ENCODE results near the gene CENPP.

GRCh38 chr9:92328225-92328624 is 2.5 kb downstream of the CENPP start:
- TF ChIP-seq CTCF (conservative IDR thresholded peaks at IDR 0.05 in 1 of 2, IDR thresholded peaks at IDR 0.05 in 1 of 2; ENCODE audit: extremely low read depth in 1 of 2, insufficient read depth in 1 of 2, low read depth in 1 of 2, low read length in 2 of 2) (peak; percentile 17 to 46), EZH2 (IDR thresholded peaks at IDR 0.05; ENCODE audit: borderline replicate concordance, low read length) (no peak)
